ENCODE measurements around the gene CEACAM8. TPM values are rescaled to one million over a fixed set of nuclear protein-coding genes. Genes with fewer than 3 reads are reported as not detected.

The CEACAM8 gene
- total RNA-seq, 4 donors from 2014 or later: not detected

- in situ Hi-C loops (cut with MboI; ENCODE audit: low sequenced_read_pairs in 4 of 4): no loop called here
- ATAC-seq: no peak
- H3K36me3 ChIP-seq: no peaks in the 10 kb centered on the region
These were observed 47.8 kb downstream of the CEACAM8 start for GRCh38 chr19:42546831-42547500.

GRCh38 chr19:42544146-42544545 lies 50.6 kb downstream of the CEACAM8 start:
- TF ChIP-seq, protein P1, sequence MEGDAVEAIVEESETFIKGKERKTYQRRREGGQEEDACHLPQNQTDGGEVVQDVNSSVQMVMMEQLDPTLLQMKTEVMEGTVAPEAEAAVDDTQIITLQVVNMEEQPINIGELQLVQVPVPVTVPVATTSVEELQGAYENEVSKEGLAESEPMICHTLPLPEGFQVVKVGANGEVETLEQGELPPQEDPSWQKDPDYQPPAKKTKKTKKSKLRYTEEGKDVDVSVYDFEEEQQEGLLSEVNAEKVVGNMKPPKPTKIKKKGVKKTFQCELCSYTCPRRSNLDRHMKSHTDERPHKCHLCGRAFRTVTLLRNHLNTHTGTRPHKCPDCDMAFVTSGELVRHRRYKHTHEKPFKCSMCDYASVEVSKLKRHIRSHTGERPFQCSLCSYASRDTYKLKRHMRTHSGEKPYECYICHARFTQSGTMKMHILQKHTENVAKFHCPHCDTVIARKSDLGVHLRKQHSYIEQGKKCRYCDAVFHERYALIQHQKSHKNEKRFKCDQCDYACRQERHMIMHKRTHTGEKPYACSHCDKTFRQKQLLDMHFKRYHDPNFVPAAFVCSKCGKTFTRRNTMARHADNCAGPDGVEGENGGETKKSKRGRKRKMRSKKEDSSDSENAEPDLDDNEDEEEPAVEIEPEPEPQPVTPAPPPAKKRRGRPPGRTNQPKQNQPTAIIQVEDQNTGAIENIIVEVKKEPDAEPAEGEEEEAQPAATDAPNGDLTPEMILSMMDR (IDR thresholded peaks at IDR 0.05 in 4 of 5, conservative IDR thresholded peaks at IDR 0.05 in 1 of 5): no peak
- no peak for TF ChIP-seq POLR2A (IDR thresholded peaks at IDR 0.05)
- in situ Hi-C loops (cut with MboI; ENCODE audit: low sequenced_read_pairs in 4 of 4) (no loop called here), intact Hi-C loops (cut with DNase I; ENCODE audit: low total_unique reads) (no loop called here)
- Histone ChIP-seq H3K4me3 (no peak overlapping the region), H3K4me1 (no peaks in the 10 kb centered on the region), H3K27me3 (no peaks in the 10 kb centered on the region), H3K36me3 (no peaks in the 10 kb centered on the region), H3K9me3 (no peaks in the 10 kb centered on the region), H3K27ac (no peak overlapping the region)
- ATAC-seq (no peak), DNase-seq (no peak)

More at GRCh38 chr19:42546831-42547500, 47.8 kb downstream of the CEACAM8 start:
- Histone ChIP-seq H3K4me3 (no peak overlapping the region), H3K4me1 (no peaks in the 10 kb centered on the region), H3K9me3 (no peaks in the 10 kb centered on the region), H3K27ac (no peak overlapping the region), H3K27me3 (no peaks in the 10 kb centered on the region)
- no peak for DNase-seq
- TF ChIP-seq, protein P1 (IDR thresholded peaks at IDR 0.05 in 4 of 5, conservative IDR thresholded peaks at IDR 0.05 in 1 of 5): no peak
- intact Hi-C loops (cut with DNase I; ENCODE audit: low total_unique reads): no loop called here

- Histone ChIP-seq H3K4me1 (no peaks in the 10 kb centered on the region), H3K9me3 (no peaks in the 10 kb centered on the region), H3K27me3 (no peaks in the 10 kb centered on the region), H3K27ac (no peak overlapping the region), H3K4me3 (no peak overlapping the region), H3K36me3 (no peaks in the 10 kb centered on the region)
- no peak for DNase-seq
- no peak for ATAC-seq
- in situ Hi-C loops (cut with MboI; ENCODE audit: low sequenced_read_pairs in 4 of 4) (no loop called here), intact Hi-C loops (cut with DNase I; ENCODE audit: low total_unique reads) (no loop called here)
- TF ChIP-seq, protein P1 (IDR thresholded peaks at IDR 0.05 in 4 of 5, conservative IDR thresholded peaks at IDR 0.05 in 1 of 5): no peak
- TF ChIP-seq POLR2A (IDR thresholded peaks at IDR 0.05): no peak
These were observed 51.9 kb downstream of the CEACAM8 start for GRCh38 chr19:42542791-42543190.

GRCh38 chr19:42540071-42540553 lies 54.6 kb downstream of the CEACAM8 start:
- H3K36me3 ChIP-seq: no peaks in the 10 kb centered on the region
- H3K9me3 ChIP-seq: no peaks in the 10 kb centered on the region
- ATAC-seq (no peak), DNase-seq (no peak)
- no peaks in the 10 kb centered on the region for H3K4me1 ChIP-seq
- in situ Hi-C loops (cut with MboI; ENCODE audit: low sequenced_read_pairs in 4 of 4): no loop called here
- TF ChIP-seq, protein P1 (IDR thresholded peaks at IDR 0.05 in 4 of 5, conservative IDR thresholded peaks at IDR 0.05 in 1 of 5): no peak
- no peak for TF ChIP-seq POLR2A (IDR thresholded peaks at IDR 0.05)
- no peaks in the 10 kb centered on the region for H3K27me3 ChIP-seq
- intact Hi-C loops (cut with DNase I; ENCODE audit: low total_unique reads): no loop called here
- H3K27ac ChIP-seq: no peak overlapping the region
- H3K4me3 ChIP-seq: no peak overlapping the region
